ENCODE data around the gene TRIM26. TPM values are rescaled to one million over a fixed set of nuclear protein-coding genes. Genes with fewer than 3 reads are reported as not detected.

Gene TRIM26, protein sequence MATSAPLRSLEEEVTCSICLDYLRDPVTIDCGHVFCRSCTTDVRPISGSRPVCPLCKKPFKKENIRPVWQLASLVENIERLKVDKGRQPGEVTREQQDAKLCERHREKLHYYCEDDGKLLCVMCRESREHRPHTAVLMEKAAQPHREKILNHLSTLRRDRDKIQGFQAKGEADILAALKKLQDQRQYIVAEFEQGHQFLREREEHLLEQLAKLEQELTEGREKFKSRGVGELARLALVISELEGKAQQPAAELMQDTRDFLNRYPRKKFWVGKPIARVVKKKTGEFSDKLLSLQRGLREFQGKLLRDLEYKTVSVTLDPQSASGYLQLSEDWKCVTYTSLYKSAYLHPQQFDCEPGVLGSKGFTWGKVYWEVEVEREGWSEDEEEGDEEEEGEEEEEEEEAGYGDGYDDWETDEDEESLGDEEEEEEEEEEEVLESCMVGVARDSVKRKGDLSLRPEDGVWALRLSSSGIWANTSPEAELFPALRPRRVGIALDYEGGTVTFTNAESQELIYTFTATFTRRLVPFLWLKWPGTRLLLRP
- 30.3 TPM for total RNA-seq

DNA sequence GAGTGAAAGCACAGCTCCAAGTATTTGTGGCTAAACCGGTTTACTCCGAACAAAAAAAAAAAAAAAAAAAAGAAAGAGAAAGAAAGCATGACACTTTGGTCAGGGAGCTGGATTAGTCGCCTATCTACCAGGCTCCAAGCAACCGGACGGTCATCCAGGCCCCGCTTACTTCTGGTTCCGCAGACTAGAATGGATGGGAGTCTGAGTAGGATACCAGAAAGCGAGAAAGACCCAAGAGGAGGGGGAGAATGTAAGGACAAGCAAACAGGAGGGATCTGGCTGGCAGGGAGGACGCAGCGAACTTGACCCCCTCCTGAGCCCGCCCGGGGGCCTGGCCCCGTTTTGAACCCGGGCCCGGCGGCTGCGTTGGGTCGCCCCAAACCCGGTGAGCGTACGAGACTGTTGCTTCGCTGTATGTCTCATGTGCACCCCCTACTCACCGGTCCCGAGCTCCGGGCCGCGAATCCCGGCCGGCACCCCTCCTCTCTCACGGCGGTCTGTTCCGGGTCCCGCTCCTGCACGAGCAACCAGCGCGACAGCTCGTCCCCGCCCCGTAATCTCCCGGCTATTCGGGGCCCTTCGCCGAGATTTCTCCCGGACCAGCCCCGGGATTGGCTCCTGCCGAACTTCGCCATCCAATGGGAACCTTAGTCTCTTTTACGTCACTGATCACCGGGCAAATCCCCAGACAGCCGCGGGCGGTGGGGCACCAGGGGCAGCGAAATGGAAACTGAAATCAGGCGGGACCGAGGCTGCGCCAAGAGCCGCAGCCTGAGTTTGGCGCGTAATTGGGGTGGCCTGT, at the start of gene TRIM26:
Gene TRIM26 (minus strand): TSS at position 542 of the 802 bp plus-strand sequence. CDS start 14,303 bp downstream, outside the sequence.

DNA sequence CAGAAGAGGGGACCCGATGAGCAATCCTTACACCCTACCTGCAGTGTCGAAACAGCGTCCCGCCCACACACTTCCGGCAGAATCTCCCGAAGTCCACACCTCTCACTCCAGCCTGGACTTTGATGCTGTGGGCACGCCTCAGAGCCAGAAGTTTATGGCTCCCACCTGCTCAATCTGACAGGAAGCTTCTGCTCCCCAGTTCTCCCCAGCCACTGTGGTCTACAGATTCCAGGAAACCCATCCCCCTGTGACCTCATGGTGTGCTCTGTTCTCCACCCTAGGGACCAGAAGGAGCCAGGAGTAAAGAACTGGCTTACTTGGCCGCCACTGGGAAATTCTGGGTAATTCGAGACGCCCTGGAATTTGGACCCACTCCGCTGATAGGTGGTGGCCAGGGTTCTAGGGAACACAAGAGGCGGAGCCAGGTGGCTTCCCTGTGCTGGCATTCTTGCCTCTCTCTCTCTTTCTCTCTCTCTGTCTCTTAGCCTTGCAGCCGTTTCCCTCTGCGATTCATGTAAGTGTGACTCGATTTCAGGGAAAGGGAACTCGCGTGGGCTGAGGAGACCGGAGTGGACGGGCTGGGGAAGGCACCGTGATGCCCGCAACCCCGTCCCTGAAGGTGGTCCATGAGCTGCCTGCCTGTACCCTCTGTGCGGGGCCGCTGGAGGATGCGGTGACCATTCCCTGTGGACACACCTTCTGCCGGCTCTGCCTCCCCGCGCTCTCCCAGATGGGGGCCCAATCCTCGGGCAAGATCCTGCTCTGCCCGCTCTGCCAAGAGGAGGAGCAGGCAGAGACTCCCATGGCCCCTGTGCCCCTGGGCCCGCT, 49.9 kb downstream of the TRIM26 start, which contains the start of gene TRIM15:
Gene TRIM15 (plus strand): TSS at position 457 of the 828 bp plus-strand sequence. CDS start 139 bp downstream, at position 596.

DNA sequence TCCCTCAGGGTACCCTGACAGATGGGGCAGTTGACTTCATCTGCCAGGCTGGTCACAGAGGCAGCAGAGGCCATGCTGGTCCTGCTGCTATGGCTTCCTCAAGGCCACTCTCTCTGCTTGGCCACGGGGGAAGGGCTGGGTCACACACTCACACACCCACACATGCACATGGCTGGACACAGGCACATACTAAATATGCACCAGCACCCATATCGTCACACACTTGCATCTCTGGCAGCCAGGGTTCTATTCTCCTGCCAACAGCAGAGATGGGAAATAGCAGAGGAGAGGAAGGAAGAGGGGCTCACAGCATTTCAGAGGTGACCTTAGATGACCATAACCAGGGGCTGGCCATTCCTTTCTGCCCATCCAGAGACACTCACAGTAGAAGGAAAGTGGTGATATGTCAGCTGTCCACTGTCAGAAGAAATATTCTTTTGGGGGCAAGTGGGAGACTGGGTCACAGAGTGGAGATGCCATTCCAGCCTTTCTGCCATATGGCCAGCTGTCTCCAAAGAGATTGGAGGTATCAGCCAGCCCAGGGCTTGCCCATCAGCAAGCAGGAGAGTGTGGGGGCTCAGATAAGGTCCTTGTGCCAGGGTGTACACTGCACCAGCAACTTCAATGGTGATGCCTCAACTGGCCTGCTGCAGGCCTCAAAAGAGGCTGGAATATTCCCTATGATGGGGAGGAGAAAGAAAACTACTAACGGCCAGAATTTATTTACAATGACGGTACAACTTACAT, 52.2 kb downstream of the TRIM26 start, which contains the start of gene TRIM10:
Gene TRIM10 (minus strand): TSS at position 427 of the 747 bp plus-strand sequence. CDS start 353 bp downstream, at position 74.

DNA sequence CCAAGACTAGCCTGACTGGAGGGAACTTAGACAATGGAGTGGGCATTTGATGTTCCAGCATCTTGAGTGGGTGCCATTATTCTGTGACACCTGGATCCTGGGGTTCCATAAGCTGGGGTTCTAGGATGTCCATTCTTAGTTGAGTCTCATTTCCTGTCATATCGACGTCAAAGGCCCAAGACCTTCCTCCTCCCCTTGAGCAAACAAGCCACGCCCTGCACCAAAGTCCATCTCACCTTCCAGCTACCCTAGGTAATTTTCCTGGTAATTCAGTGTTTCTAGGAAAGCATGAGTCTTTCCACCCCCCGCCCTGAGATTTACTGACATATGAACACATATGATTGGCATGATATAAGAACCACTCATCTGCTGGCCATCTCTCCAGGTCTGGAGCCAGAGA, 77.4 kb downstream of the TRIM26 start, which contains the start of gene TRIM40:
Gene TRIM40 (plus strand): TSS at position 384 of the 400 bp plus-strand sequence. CDS start 897 bp downstream, outside the sequence.

Other genes starting within 250 kb of the TRIM26 start
- gene POLR1H, start 152.1 kb downstream of the TRIM26 start, total RNA-seq, result 36.4 TPM
- gene PPP1R11, start 146.2 kb downstream of the TRIM26 start, total RNA-seq, result 17.8 TPM
- gene RNF39, start 137.6 kb downstream of the TRIM26 start, total RNA-seq, result not detected
- gene TRIM31, start 100.3 kb downstream of the TRIM26 start, total RNA-seq, result not detected
- not detected for gene TRIM40, start 77.3 kb downstream of the TRIM26 start, total RNA-seq
- 2.7 TPM for gene TRIM10, start 52.2 kb downstream of the TRIM26 start, total RNA-seq
- 0.47 TPM for gene TRIM15, start 49.9 kb downstream of the TRIM26 start, total RNA-seq
- gene TRIM39, start 113.5 kb upstream of the TRIM26 start, total RNA-seq, result 10.0 TPM
- 27.1 TPM for gene RPP21, start 131.8 kb upstream of the TRIM26 start, total RNA-seq

Measured in metanephros (tissue), 1 donor.